Activated CD8-positive, alpha-beta T cell treated with anti-CD3 and anti-CD28 coated beads, Interleukin-2, amount 10 ng/mL, durations not matched to agents 7 days and 5 days (primary cell): ENCODE measurements around the gene YIF1A. TPM values are rescaled to one million over a fixed set of nuclear protein-coding genes. Genes with fewer than 3 reads are reported as not detected.
"Not testable (repeated sequence)": the region's sequence is repeated elsewhere in the genome, so short reads cannot be mapped to it uniquely, and the experiment has no call there.

Experiments
- ATAC-seq: fragments of 150-1000 bp; cut with Tn5 transposase; one replicate; pipeline ENCODE4 v1.10.0; 2021; ENCODE audit warnings: moderate library complexity
- CTCF ChIA-PET: fragments of 350-600 bp; sonication (Branson Sonifier 250); formaldehyde crosslinking; loops from one replicate; lab custom pipeline; 2021; ENCODE audit warnings: antibody characterized with exemption; lab: Charles Lee
- POLR2A ChIA-PET: fragments of 350-600 bp; sonication (Branson Sonifier 250); formaldehyde crosslinking; loops from one replicate; lab custom pipeline; 2021; ENCODE audit warnings: antibody characterized with exemption; lab: Charles Lee
- DNase-seq: peaks from one replicate; pipeline ENCODE4 v3.0.0-alpha.2; 2020
- H3K27ac Mint-ChIP-seq: one replicate; pipeline ENCODE4 v1.8.0; 2021; ENCODE audit warnings: mild to moderate bottlenecking, mixed read lengths
- H3K27me3 Mint-ChIP-seq: one replicate; pipeline ENCODE4 v1.8.0; 2021; ENCODE audit warnings: low read depth, mixed read lengths
- H3K36me3 Mint-ChIP-seq: one replicate; pipeline ENCODE4 v1.8.0; 2021; ENCODE audit warnings: low read depth, mixed read lengths
- H3K4me1 Mint-ChIP-seq: one replicate; pipeline ENCODE4 v1.8.0; 2021; ENCODE audit warnings: low read depth, mixed read lengths
- H3K4me3 Mint-ChIP-seq: one replicate; pipeline ENCODE4 v1.8.0; 2021; ENCODE audit warnings: mild to moderate bottlenecking, mixed read lengths
- H3K9me3 Mint-ChIP-seq: one replicate; pipeline ENCODE4 v1.8.0; 2022; ENCODE audit warnings: mixed read lengths; ENCODE audit not compliant: insufficient read depth
- total RNA-seq, 2 experiments: library from RNA; stranded (reverse); gene quantifications; one replicate each; pipeline ENCODE4 v1.2.3, GENCODE V29; 2021

YIF1A gene
- total RNA-seq, 2 experiments from 2014 or later: 46.6 to 58.6 TPM

DNA sequence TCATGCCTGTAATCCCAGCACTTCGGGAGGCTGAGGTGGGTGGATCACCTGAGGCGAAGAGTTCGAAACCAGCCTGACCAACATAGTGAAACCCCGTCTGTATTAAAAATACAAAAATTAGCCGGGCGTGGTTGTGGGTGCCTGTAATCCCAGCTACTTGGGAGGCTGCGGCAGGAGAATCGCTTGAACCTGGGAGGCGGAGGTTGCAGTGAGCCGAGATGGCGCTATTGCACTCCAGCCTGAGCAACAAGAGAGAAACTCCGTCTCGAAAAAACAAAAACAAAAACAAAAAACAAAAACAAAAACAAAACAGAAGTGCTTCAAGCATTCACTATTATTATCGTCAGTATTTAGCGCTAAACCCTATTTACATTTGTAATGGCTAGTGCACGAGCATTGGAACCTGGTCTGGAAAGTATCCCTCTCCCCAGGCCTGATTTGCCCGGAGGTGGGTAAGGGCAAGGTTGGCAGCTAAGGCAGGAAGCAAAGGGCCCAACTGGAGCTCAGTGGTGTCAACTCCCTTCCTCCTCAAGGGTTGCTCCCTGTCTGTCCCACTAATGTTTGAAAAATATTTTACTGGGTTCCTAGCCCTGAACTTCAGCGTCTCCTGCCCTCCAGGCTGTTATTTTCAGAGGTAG lies 22.0 kb upstream of the YIF1A start:
- not testable (repeated sequence) for DNase-seq, ATAC-seq, H3K4me3 Mint-ChIP-seq

DNA sequence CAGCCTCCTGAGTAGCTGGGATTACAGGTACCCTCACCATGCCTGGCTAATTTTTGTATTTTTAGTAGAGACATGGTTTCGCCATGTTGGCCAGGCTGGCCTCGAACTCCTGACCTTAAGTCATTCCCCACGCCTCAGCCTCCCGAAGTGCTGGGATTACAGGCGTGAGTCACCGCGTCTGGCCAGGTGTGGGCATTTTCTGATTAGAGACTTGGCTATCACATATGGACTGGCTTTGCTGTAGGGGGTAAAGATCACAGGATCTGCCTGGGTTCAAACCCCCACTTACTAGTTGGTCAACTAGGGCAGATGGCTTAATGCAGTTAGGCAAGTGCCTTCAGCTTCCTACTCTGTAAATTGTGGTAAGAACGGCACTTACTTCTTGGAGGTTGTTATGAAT lies 21.4 kb upstream of the YIF1A start:
- DNase-seq (no peak), ATAC-seq (no peak)
- Mint-ChIP-seq H3K9me3 (no peaks in the 10 kb centered on the region), H3K4me1 (peaks cover 20% of the 10 kb centered on the region), H3K36me3 (peaks cover 16% of the 10 kb centered on the region), H3K27ac (no peak overlapping the region), H3K27me3 (no peaks in the 10 kb centered on the region), H3K4me3 (no peak overlapping the region)
- CTCF ChIA-PET: interaction anchor here (1.1 to 6.3 kb wide), 9 partner anchors 11 to 367 kb away, joined by 4 to 194 read pairs (median 37); partner anchors contain the start of genes B4GAT1, BRMS1, RBM4B and RIN1
- POLR2A ChIA-PET: no interaction called here

More for the DNA sequence above, 22.0 kb upstream of the YIF1A start:
- ChIA-PET POLR2A (interaction anchor here (0.6 to 3.7 kb wide), 11 partner anchors 10 to 40 kb away, joined by 3 to 45 read pairs (median 6); partner anchors contain the start of genes B4GAT1, BRMS1, RIN1 and YIF1A), CTCF (interaction anchor here (0.6 to 6.3 kb wide), 33 partner anchors 11 to 367 kb away, joined by 3 to 194 read pairs (median 5); partner anchors contain the start of genes B4GAT1, BRMS1, DPP3 and MRPL11)
- H3K9me3 Mint-ChIP-seq, H3K27me3 Mint-ChIP-seq, H3K27ac Mint-ChIP-seq: not testable (repeated sequence)
- H3K36me3 Mint-ChIP-seq: peaks cover 22% of the 10 kb centered on the region
- peaks cover 25% of the 10 kb centered on the region for H3K4me1 Mint-ChIP-seq

DNA sequence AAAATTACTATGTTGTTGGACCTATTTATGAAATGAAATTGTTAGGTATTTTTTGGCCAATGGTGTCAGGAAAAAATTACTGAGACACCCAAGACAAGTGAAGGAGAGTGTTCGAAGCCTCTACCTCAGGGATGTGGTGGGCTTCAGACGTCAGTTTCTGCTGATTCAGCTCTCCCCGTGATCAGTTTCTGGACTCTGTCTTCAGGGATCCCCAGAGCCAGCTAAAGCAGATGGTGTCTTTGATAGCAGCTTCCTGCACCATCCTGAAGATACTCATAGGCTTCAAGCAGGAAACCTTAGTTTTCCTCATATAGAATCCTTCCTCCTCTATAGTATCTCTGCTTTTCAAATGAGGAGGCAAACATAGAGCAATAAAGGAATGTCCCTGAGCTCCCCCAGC lies 20.5 kb upstream of the YIF1A start:
- H3K9me3 Mint-ChIP-seq: no peaks in the 10 kb centered on the region
- no peak overlapping the region for H3K4me3 Mint-ChIP-seq
- no peak overlapping the region for H3K27ac Mint-ChIP-seq
- CTCF ChIA-PET: interaction anchor here (1.1 to 6.3 kb wide), 10 partner anchors 11 to 368 kb away, joined by 3 to 194 read pairs (median 22); partner anchors contain the start of genes B4GAT1, BRMS1, RBM4B and RIN1
- POLR2A ChIA-PET: interaction anchor here (0.7 kb wide), 1 partner anchor 1565 kb away, joined by 4 read pairs; no protein-coding TSS in a partner anchor
- H3K27me3 Mint-ChIP-seq: no peaks in the 10 kb centered on the region
- H3K4me1 Mint-ChIP-seq: peaks cover 13% of the 10 kb centered on the region
- ATAC-seq (no peak), DNase-seq (no peak)
- peaks cover 9% of the 10 kb centered on the region for H3K36me3 Mint-ChIP-seq

DNA sequence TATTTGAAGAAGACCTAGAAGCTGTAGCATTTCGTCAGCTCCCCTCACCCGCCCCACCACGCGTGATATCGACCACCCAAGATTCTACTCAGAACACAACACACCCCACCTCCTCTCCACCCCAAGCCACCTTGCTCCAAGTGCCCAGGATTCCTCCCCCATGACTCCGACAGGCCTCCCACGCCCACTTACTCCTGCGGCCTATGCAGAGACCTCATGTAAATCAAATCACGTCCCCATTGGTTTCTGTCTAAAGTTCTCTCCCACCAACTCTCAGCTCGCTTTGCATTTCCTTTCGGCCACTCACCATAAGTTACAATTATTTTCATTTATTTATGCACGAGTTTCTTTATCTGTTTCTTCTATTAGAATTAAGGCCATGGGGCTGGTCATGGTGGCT lies 13.7 kb upstream of the YIF1A start:
- H3K27ac Mint-ChIP-seq: no peak overlapping the region
- POLR2A ChIA-PET: no interaction called here
- CTCF ChIA-PET: interaction anchor here (2.9 to 8.7 kb wide), 2 partner anchors 8 to 86 kb away, joined by 7 to 59 read pairs; no protein-coding TSS in a partner anchor

DNA sequence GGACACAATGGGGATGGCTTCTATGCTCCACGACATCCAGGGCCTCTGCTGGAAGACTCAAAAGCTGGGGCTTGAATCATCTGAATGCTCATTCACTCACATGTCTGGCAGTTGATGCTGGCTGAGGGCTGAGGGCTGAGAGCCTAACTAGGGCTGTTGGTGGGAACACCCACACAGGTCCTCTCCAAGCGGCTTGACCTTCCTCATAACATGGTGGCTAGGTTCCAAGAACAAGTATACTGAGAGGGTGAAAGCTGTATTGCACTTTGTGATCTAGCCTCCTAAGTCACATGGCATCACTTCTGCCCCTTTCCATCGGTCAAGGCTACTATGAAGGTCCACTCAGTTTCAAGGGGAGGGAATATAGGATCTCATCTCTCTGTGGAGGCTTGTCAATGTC lies 10.2 kb upstream of the YIF1A start:
- H3K27ac Mint-ChIP-seq: no peak overlapping the region
- H3K27me3 Mint-ChIP-seq: no peaks in the 10 kb centered on the region
- H3K4me1 Mint-ChIP-seq: no peaks in the 10 kb centered on the region
- no peak overlapping the region for H3K4me3 Mint-ChIP-seq
- H3K36me3 Mint-ChIP-seq: no peaks in the 10 kb centered on the region
- ChIA-PET CTCF (interaction anchor here (8.7 kb wide), 1 partner anchor 12 kb away, joined by 59 read pairs; no protein-coding TSS in a partner anchor), POLR2A (no interaction called here)
- DNase-seq: no peak
- no peaks in the 10 kb centered on the region for H3K9me3 Mint-ChIP-seq
- ATAC-seq: no peak

More for the DNA sequence above, 13.7 kb upstream of the YIF1A start:
- H3K9me3 Mint-ChIP-seq: no peaks in the 10 kb centered on the region
- DNase-seq (no peak), ATAC-seq (no peak)
- no peaks in the 10 kb centered on the region for H3K27me3 Mint-ChIP-seq
- H3K4me1 Mint-ChIP-seq: no peaks in the 10 kb centered on the region
- H3K36me3 Mint-ChIP-seq: no peaks in the 10 kb centered on the region
- no peak overlapping the region for H3K4me3 Mint-ChIP-seq

DNA sequence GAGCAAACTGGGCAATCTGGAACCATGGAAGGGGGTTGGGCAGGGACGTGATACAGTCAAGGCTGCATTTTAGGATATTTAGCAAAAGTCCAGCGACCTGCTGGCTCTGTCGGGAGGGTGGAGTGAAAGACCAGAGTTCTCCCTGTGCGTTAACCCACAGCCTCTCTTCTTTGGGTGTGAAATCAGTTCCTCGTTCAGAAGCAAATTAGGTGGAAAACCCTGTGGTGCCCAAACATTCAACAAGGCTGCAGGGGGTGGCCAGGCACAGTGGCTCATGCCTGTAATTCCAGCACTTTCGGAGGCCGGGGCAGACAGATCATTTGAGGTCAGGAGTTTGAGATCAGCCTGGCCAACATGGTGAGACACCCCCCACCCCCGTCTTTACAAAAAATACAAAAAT lies 8.7 kb upstream of the YIF1A start:
- Mint-ChIP-seq H3K4me1 (peaks cover under 1% of the 10 kb centered on the region), H3K27me3 (peaks cover 10% of the 10 kb centered on the region), H3K4me3 (no peak overlapping the region), H3K27ac (no peak overlapping the region), H3K9me3 (no peaks in the 10 kb centered on the region), H3K36me3 (peaks cover under 1% of the 10 kb centered on the region)
- ChIA-PET CTCF (interaction anchor here (1.6 to 8.7 kb wide), 2 partner anchors 13 to 91 kb away, joined by 4 to 59 read pairs; no protein-coding TSS in a partner anchor), POLR2A (no interaction called here)
- DNase-seq (no peak), ATAC-seq (no peak)

DNA sequence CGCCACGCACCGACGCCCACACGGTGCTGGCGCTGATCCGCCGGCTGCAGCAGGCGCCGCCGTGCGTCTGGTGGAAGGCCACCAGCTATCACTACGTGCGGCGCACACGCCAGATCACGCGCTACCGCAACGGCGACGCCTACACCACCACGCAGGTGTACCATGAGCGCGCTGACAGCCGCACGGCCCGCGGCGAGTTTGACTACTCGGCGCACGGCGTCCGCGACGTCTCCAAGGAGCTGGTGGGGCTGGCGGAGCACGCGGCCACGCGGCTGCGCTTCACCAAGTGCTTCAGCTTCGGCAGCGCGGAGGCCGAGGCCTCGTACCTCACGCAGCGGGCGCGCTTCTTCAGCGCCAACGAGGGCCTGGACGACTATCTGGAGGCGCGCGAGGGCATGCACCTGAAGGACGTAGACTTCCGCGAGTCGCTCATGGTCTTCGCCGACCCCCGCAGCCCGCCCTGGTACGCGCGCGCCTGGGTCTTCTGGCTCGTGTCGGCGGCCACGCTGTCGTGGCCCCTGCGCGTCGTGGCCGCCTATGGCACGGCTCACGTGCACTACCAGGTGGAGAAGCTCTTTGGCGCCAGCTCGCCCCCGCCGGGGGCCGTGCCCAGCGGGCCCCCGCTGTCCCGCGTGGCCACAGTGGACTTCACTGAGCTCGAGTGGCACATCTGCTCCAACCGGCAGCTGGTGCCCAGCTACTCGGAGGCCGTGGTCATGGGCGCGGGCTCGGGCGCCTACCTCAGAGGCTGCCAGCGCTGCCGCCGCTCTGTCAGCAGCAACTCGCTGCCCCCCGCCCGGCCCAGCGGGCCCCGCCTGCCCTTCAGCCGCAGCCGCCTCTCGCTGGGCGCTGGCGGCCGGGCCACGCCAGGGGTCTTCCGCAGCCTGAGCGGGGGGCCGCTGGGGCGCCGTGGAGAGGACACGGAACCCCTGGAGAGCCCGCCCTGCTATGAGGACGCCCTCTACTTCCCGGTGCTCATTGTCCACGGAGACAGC lies 6.0 kb upstream of the YIF1A start:
- H3K9me3 Mint-ChIP-seq: no peaks in the 10 kb centered on the region
- no peak overlapping the region for H3K27ac Mint-ChIP-seq
- CTCF ChIA-PET: interaction anchor here (1.8 to 8.7 kb wide), 2 partner anchors 16 to 94 kb away, joined by 4 to 59 read pairs; no protein-coding TSS in a partner anchor
- H3K4me3 Mint-ChIP-seq: no peak overlapping the region
- H3K4me1 Mint-ChIP-seq: peaks cover 13% of the 10 kb centered on the region
- POLR2A ChIA-PET: no interaction called here
- peaks cover 2% of the 10 kb centered on the region for H3K36me3 Mint-ChIP-seq
- H3K27me3 Mint-ChIP-seq: peaks cover 26% of the 10 kb centered on the region
- DNase-seq (no peak), ATAC-seq (no peak)

DNA sequence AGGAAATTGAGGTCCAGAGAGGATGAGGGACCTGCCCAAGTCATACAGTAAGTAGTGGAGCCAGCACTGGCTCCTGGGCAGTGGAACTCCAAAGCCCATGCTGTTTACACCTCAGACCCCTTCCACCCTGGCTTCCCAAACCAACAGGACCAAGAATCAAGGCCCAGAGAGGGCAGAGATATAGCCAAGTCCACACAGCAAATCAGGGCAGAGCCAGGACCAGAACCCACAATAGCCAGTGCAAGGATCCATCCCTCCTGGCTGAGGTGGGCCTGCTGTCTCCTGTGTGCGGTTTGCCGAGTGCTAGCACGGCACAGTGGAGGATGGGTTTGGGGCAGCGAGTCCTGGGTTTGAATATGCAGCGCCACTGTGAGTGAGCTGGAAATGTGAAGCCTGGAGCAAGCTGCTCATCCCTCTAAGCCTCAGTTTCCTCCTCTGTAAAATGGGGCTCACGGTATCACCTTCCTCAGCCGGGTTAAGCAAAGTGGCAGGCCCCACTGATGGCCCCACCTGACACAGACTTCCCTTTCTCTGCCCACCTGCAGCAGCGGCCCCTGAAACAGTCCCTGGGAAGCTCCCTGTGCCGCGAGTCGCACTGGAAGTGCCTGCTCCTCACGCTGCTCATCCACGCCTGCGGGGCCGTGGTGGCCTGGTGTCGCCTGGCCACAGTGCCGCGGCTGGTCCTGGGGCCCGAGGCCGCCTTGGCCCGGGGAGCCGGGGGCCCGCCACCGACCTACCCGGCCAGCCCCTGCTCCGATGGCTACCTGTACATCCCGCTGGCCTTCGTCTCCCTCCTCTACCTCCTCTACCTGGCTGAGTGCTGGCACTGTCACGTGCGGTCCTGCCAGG lies 5.1 kb upstream of the YIF1A start:
- Mint-ChIP-seq H3K4me1 (peaks cover 21% of the 10 kb centered on the region), H3K9me3 (no peaks in the 10 kb centered on the region), H3K36me3 (peaks cover 2% of the 10 kb centered on the region), H3K27me3 (peaks cover 26% of the 10 kb centered on the region), H3K4me3 (no peak overlapping the region), H3K27ac (no peak overlapping the region)
- CTCF ChIA-PET: no interaction called here
- POLR2A ChIA-PET: no interaction called here
- DNase-seq (no peak), ATAC-seq (no peak)

DNA sequence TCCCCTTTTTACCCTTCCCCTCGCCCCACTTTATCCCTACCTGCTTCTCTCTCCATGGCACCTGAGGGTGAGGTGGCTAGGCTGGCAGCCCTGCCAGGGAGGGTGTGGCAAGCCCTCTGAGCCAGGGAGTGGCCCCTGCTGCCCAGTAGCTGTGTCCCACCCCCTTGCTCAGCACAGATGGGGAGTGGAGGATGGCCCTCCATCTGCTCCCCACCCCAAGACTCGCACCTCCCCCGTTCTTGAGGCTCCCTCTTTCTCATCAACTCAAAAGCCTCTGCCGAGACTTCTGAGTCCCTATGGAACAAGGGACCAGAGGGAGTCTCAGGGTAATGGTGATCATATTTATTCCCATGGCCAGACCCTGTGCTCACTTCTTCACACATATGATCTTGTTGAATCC lies 4.4 kb upstream of the YIF1A start:
- Mint-ChIP-seq H3K4me1 (peaks cover 23% of the 10 kb centered on the region), H3K9me3 (no peaks in the 10 kb centered on the region), H3K4me3 (no peak overlapping the region), H3K36me3 (peaks cover 2% of the 10 kb centered on the region), H3K27ac (no peak overlapping the region), H3K27me3 (peaks cover 26% of the 10 kb centered on the region)
- ATAC-seq: no peak
- CTCF ChIA-PET: no interaction called here
- DNase-seq: no peak
- POLR2A ChIA-PET: no interaction called here

DNA sequence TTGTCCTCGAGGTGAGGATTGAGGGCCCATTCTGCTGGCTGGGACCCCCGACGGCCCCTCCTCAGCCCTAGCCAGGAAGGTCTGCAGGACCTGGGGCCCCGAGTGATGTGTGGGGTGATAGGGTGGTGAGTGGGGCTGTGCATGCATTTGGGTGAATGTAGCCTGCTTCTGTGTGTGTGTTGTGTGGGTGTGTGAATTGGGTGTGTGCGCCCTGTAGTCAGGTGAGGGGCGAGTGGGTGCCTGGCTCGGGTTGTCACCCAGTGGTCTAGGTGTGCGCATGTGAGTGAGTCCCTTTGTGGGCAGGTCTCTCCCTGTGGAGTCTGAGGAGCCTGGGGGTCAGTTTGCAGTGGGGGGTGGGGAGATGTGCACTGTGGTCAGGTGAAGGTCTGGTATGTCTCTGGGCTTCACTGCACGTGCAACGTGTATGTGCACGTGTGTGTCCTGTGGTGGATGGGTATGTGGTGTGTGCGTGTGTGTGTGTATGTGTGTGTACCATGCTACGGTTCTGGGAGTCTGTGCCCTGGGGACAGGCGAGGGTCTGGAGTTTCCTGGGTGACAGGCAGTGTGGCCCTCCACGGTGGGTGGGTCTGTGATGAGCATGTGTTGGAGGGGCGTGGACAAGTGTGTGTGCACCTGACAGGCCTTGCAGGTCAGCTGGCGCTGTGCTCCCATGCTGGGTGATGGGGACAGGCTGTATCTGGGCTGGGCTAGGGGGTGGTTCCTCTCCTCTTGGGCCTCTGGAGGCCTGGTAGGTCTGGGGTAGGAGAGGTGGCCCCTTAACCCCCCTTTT lies 3.8 kb upstream of the YIF1A start:
- ATAC-seq (no peak), DNase-seq (no peak)
- Mint-ChIP-seq H3K27ac (no peak overlapping the region), H3K36me3 (peaks cover 2% of the 10 kb centered on the region), H3K9me3 (no peaks in the 10 kb centered on the region), H3K27me3 (peaks cover 26% of the 10 kb centered on the region), H3K4me3 (peak overlapping the region; percentile 19), H3K4me1 (peaks cover 29% of the 10 kb centered on the region)
- POLR2A ChIA-PET: no interaction called here
- CTCF ChIA-PET: no interaction called here
